Endothelial cell of umbilical vein (primary cell): ENCODE measurements around the gene CNTN5. TPM values are rescaled to one million over a fixed set of nuclear protein-coding genes. Genes with fewer than 3 reads are reported as not detected.

ENCODE experiments used
- BruUV-seq: library from RNA; stranded (reverse); fragments of 400-500 nt; replicated peaks from 2 replicates; lab custom pipeline; 2021; lab: Mats Ljungman, UMichigan
- CTCF ChIA-PET: fragments of 300-600, 350-600 bp; sonication (Branson Sonifier 250); formaldehyde crosslinking; loops from one replicate; lab custom pipeline; 2021; ENCODE audit warnings: antibody characterized with exemption, inconsistent platforms; lab: Charles Lee
- POLR2A ChIA-PET: fragments of 300-600, 350-600 bp; sonication (Branson Sonifier 250); formaldehyde crosslinking; loops from one replicate; lab custom pipeline; 2021; ENCODE audit warnings: antibody characterized with exemption, inconsistent platforms; lab: Charles Lee
- DNase-seq: peaks from one replicate; pipeline ENCODE4 v3.0.0-alpha.2; 2011; ENCODE audit warnings: low read depth, low spot score
- FAIRE-seq: peaks from 2 replicates; lab custom pipeline; 2011; peaks lifted over from hg19 to GRCh38; lab: Jason Lieb, UNC
- H2AFZ ChIP-seq: 2 replicates; pipeline ENCODE4 v1.6.0; 2012; ENCODE audit warnings: low read depth, low read length, control low read depth, inconsistent platforms
- H3K27ac ChIP-seq: 2 replicates; pipeline ENCODE4 v1.5.1; 2011; ENCODE audit warnings: low read depth, mild to moderate bottlenecking, control low read depth, low read length, moderate library complexity; ENCODE audit not compliant: insufficient read depth
- H3K27me3 ChIP-seq, 2 experiments: 2 replicates each; pipeline versions ENCODE4 v1.6.0 to v1.6.1; 2011; ENCODE audit warnings: low read length in 2 of 2, mixed read lengths in 1 of 2; ENCODE audit not compliant: control insufficient read depth in 2 of 2, insufficient read depth in 2 of 2
- H3K36me3 ChIP-seq, 2 experiments: 2 replicates in 1 of 2; 3 replicates in 1 of 2; pipeline ENCODE4 v1.5.1; 2011; ENCODE audit warnings: low read length in 2 of 2, mild to moderate bottlenecking in 1 of 2, moderate library complexity in 1 of 2; ENCODE audit not compliant: control insufficient read depth in 2 of 2, insufficient read depth in 2 of 2; ENCODE audit errors: extremely low read depth in 1 of 2
- H3K4me1 ChIP-seq: 3 replicates; pipeline ENCODE4 v1.5.1; 2011; ENCODE audit warnings: mild to moderate bottlenecking, low read length; ENCODE audit not compliant: control insufficient read depth, insufficient read depth; ENCODE audit errors: extremely low read depth
- H3K4me2 ChIP-seq: 2 replicates; pipeline ENCODE4 v1.6.1; 2011; ENCODE audit warnings: low read length, control low read depth, mixed read lengths; ENCODE audit not compliant: insufficient read depth
- H3K4me3 ChIP-seq, 3 experiments: fragments of 200-600 bp in 1 of 3; sonication (generic), shearing (Covaris generic) in 1 of 3; replicated peaks in 1 of 3; 2 replicates each; pipeline ENCODE4 v1.5.1; 2011 to 2016; ENCODE audit warnings: control low read depth in 3 of 3, low read length in 3 of 3, mild to moderate bottlenecking in 2 of 3, inconsistent platforms in 1 of 3, low read depth in 1 of 3, moderate library complexity in 1 of 3; ENCODE audit not compliant: insufficient read depth in 1 of 3
- H3K79me2 ChIP-seq: 2 replicates; pipeline ENCODE4 v1.6.0; 2012; ENCODE audit warnings: low read length, inconsistent platforms; ENCODE audit not compliant: control insufficient read depth, insufficient read depth
- H3K9ac ChIP-seq: replicated peaks from 2 replicates; pipeline ENCODE3; 2011; ENCODE audit warnings: low read length, control low read depth; ENCODE audit not compliant: insufficient read depth; ENCODE audit errors: extremely low read depth
- H3K9me1 ChIP-seq: replicated peaks from 3 replicates; pipeline ENCODE4 v1.6.0; 2011; ENCODE audit warnings: mild to moderate bottlenecking, low read length; ENCODE audit not compliant: control insufficient read depth, insufficient read depth; ENCODE audit errors: extremely low read depth
- H3K9me3 ChIP-seq: replicated peaks from 2 replicates; pipeline ENCODE4 v1.5.1; 2012; ENCODE audit warnings: low read length, inconsistent platforms; ENCODE audit not compliant: control insufficient read depth, insufficient read depth
- H4K20me1 ChIP-seq: replicated peaks from 2 replicates; pipeline ENCODE3; 2011; ENCODE audit warnings: mild to moderate bottlenecking, low read length; ENCODE audit not compliant: control insufficient read depth, insufficient read depth; ENCODE audit errors: extremely low read depth
- EZH2 ChIP-seq: IDR thresholded peaks from 2 replicates; pipeline ENCODE4 v1.6.1; 2012; ENCODE audit warnings: borderline replicate concordance, low read depth, mild to moderate bottlenecking, moderate library complexity, low read length, inconsistent platforms; ENCODE audit not compliant: severe bottlenecking
- FOS ChIP-seq: IDR thresholded peaks from 2 replicates; pipeline ENCODE4 v1.6.1; 2011; ENCODE audit warnings: mild to moderate bottlenecking, low read length, moderate library complexity, borderline replicate concordance; ENCODE audit not compliant: insufficient read depth
- GATA2 ChIP-seq: IDR thresholded peaks from 2 replicates; pipeline ENCODE4 v1.7.0; 2011; ENCODE audit warnings: low read depth, mild to moderate bottlenecking, moderate library complexity, mixed read lengths, low read length; ENCODE audit not compliant: insufficient read length, insufficient read depth
- JUN ChIP-seq: IDR thresholded peaks from 2 replicates; pipeline ENCODE4 v1.6.1; 2011; ENCODE audit warnings: borderline replicate concordance, low read depth; ENCODE audit not compliant: insufficient read length, insufficient read depth
- MYC ChIP-seq: IDR thresholded peaks from one replicate; pipeline ENCODE4 v1.6.1; 2011; ENCODE audit warnings: mild to moderate bottlenecking, low read depth, low read length
- POLR2A ChIP-seq: IDR thresholded peaks from 2 replicates; pipeline ENCODE4 v1.6.1; 2012; ENCODE audit warnings: low read depth, mild to moderate bottlenecking, control low read depth, low read length
- POLR2AphosphoS5 ChIP-seq: IDR thresholded peaks from 2 replicates; pipeline ENCODE4 v1.6.1; 2012; ENCODE audit warnings: low read depth, mild to moderate bottlenecking, control low read depth, low read length, moderate library complexity; ENCODE audit not compliant: insufficient read depth
- dilution Hi-C: fragments of 300-500 bp; cut with MboI; formaldehyde crosslinking; loops from one replicate; pipeline ENCODE4 v1.15.0; 2019; ENCODE audit warnings: low sequenced_read_pairs; ENCODE audit not compliant: extremely low pct_ligation_motif_present
- intact Hi-C: fragments of 100-400 bp; cut with micrococcal nuclease; formaldehyde crosslinking; loops from one replicate; pipeline ENCODE4 v1.10.0; 2022
- polyA plus RNA-seq, 4 experiments: library from polyadenylated mRNA; depleted of rRNA in 3 of 4; stranded (reverse) in 3 of 4; unstranded in 1 of 4; fragments of >200 nt; gene quantifications; 2 replicates each; pipeline versions ENCODE4 v1.2.1 to v1.2.3, GENCODE V29; 2011 to 2012; ENCODE audit warnings: missing spikeins in 1 of 4
- total RNA-seq: library from RNA; stranded (reverse); gene quantifications from 2 replicates; pipeline ENCODE4 v1.2.3, GENCODE V29; 2021
- TF ChIP-seq, protein P1 (sequence below), 2 donors: IDR thresholded peaks; 1 replicate in 1 of 2; 2 replicates in 1 of 2; pipeline ENCODE4 v1.5.1; 2011; ENCODE audit warnings: low read length in 2 of 2, mild to moderate bottlenecking in 2 of 2, moderate library complexity in 2 of 2, control low read depth in 1 of 2, inconsistent platforms in 1 of 2, low read depth in 1 of 2; ENCODE audit not compliant: insufficient read depth in 1 of 2; ENCODE audit errors: extremely low read depth in 1 of 2
- TF ChIP-seq, protein P2 (sequence below): IDR thresholded peaks from 2 replicates; pipeline ENCODE4 v1.6.1; 2011; ENCODE audit not compliant: insufficient read depth, insufficient read length

The CNTN5 gene
- total and polyA plus RNA-seq, 2 donors (not counting 3 experiments of a cell fraction or from before 2014, with no cell fraction given), result not detected

DNA sequence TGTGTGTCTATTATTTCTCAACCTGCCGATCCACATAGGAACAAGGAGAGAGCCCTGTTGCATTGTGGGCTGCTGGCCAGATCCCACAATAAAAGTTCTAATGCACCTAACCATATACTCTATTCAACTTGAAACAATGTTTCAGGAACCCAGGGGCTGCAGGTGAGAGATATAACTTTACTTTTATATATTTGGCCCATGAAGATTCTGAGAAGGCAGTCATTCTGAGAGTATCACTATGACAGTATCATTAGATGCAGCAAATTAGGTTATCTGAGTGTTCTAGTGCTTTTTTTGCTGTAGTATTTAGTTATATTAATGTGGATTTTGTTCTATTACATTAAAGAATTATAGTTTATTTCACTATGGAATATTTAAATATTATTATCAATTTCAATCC, 1011.2 kb downstream of the CNTN5 start:
- H3K9ac ChIP-seq, result no peak overlapping the region
- H2AFZ ChIP-seq, result no peak overlapping the region
- H3K27ac ChIP-seq, result no peak overlapping the region
- no peak overlapping the region for H3K4me2 ChIP-seq
- POLR2A ChIA-PET, result no interaction called here
- H3K79me2 ChIP-seq, result no peaks in the 10 kb centered on the region
- H3K36me3 ChIP-seq, result no peaks in the 10 kb centered on the region
- no peak overlapping the region for H3K4me3 ChIP-seq
- CTCF ChIA-PET, result no interaction called here
- H3K27me3 ChIP-seq, result no peaks in the 10 kb centered on the region
- H4K20me1 ChIP-seq, result no peaks in the 10 kb centered on the region
- no peaks in the 10 kb centered on the region for H3K9me1 ChIP-seq
- TF ChIP-seq GATA2 (no peak), FOS (no peak)
- dilution Hi-C loops (no loop called here), intact Hi-C loops (no loop called here)
- no peaks in the 10 kb centered on the region for H3K9me3 ChIP-seq
- BruUV-seq, result no TSS peak
- H3K4me1 ChIP-seq, result no peaks in the 10 kb centered on the region
- DNase-seq, result no peak
- FAIRE-seq, result no peak

DNA sequence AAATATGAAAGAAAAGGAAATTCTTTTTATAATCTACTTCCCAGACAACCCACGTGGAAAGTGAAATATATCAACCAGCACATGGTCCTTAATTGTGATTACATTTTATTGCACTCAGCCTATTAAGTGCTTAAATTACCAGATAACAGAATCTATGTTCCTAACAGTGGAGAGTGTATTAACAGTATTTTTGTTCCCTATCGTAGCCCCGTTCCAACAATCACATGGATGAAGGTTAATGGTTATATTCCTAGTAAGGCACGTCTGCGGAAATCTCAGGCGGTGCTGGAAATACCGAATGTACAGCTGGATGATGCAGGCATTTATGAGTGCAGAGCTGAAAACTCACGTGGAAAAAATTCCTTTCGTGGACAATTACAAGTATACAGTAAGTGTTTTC, 1040.3 kb downstream of the CNTN5 start:
- no peak overlapping the region for H3K9ac ChIP-seq
- FAIRE-seq (no peak), DNase-seq (no peak)
- no TSS peak for BruUV-seq
- H3K27me3 ChIP-seq, result no peaks in the 10 kb centered on the region
- H3K9me3 ChIP-seq, result peaks cover 2% of the 10 kb centered on the region
- no peak overlapping the region for H3K4me3 ChIP-seq
- no peak overlapping the region for H3K27ac ChIP-seq
- no peaks in the 10 kb centered on the region for H4K20me1 ChIP-seq
- no peak overlapping the region for H3K4me2 ChIP-seq
- H3K79me2 ChIP-seq, result no peaks in the 10 kb centered on the region
- TF ChIP-seq MYC (no peak), GATA2 (no peak), FOS (no peak), POLR2AphosphoS5 (no peak), EZH2 (no peak), POLR2A (no peak), JUN (no peak)
- TF ChIP-seq, protein P1, sequence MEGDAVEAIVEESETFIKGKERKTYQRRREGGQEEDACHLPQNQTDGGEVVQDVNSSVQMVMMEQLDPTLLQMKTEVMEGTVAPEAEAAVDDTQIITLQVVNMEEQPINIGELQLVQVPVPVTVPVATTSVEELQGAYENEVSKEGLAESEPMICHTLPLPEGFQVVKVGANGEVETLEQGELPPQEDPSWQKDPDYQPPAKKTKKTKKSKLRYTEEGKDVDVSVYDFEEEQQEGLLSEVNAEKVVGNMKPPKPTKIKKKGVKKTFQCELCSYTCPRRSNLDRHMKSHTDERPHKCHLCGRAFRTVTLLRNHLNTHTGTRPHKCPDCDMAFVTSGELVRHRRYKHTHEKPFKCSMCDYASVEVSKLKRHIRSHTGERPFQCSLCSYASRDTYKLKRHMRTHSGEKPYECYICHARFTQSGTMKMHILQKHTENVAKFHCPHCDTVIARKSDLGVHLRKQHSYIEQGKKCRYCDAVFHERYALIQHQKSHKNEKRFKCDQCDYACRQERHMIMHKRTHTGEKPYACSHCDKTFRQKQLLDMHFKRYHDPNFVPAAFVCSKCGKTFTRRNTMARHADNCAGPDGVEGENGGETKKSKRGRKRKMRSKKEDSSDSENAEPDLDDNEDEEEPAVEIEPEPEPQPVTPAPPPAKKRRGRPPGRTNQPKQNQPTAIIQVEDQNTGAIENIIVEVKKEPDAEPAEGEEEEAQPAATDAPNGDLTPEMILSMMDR (IDR thresholded peaks at IDR 0.05; ENCODE audit: extremely low read depth in 1 of 2, insufficient read depth in 1 of 2, low read depth in 1 of 2, low read length in 2 of 2), result no peak
- TF ChIP-seq, protein P2, sequence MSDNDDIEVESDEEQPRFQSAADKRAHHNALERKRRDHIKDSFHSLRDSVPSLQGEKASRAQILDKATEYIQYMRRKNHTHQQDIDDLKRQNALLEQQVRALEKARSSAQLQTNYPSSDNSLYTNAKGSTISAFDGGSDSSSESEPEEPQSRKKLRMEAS, result no peak
- POLR2A ChIA-PET, result no interaction called here
- CTCF ChIA-PET, result no interaction called here
- intact Hi-C loops, result no loop called here
- dilution Hi-C loops, result no loop called here
- no peak overlapping the region for H2AFZ ChIP-seq
- no peaks in the 10 kb centered on the region for H3K4me1 ChIP-seq
- no peaks in the 10 kb centered on the region for H3K36me3 ChIP-seq
- H3K9me1 ChIP-seq, result no peaks in the 10 kb centered on the region
